HG03097 (cell line): ENCODE data around the gene AP5Z1.

Source experiments
- ATAC-seq: cut with Tn5 transposase; IDR thresholded peaks from one replicate; pipeline ENCODE4 v1.9.1; 2021; ENCODE audit not compliant: unreplicated experiment, low FRiP score

The AP5Z1 gene

GRCh38 chr7:4819560-4820404 lies 44.4 kb downstream of the AP5Z1 start:
- no peak for ATAC-seq

- no peak for ATAC-seq
These were observed 45.1 kb downstream of the AP5Z1 start for GRCh38 chr7:4820405-4820966.

- no peak for ATAC-seq
These were observed 45.6 kb downstream of the AP5Z1 start for GRCh38 chr7:4820967-4821471.

GRCh38 chr7:4822677-4823076 lies 47.3 kb downstream of the AP5Z1 start:
- no peak for ATAC-seq

GRCh38 chr7:4823441-4824119 lies 48.2 kb downstream of the AP5Z1 start:
- ATAC-seq = no peak

- ATAC-seq = no peak
These were observed 48.8 kb downstream of the AP5Z1 start for GRCh38 chr7:4824120-4824775.

- no peak for ATAC-seq
These were observed 49.7 kb downstream of the AP5Z1 start for GRCh38 chr7:4825081-4825480.

- ATAC-seq = no peak
These were observed 53.4 kb downstream of the AP5Z1 start for GRCh38 chr7:4828720-4829383.

GRCh38 chr7:4830176-4830575 lies 54.8 kb downstream of the AP5Z1 start:
- no peak for ATAC-seq

GRCh38 chr7:4831723-4832495 lies 56.5 kb downstream of the AP5Z1 start:
- ATAC-seq = no peak

- ATAC-seq = no peak
These were observed 57.3 kb downstream of the AP5Z1 start for GRCh38 chr7:4832711-4833110.

GRCh38 chr7:4833176-4833575 lies 57.8 kb downstream of the AP5Z1 start:
- no peak for ATAC-seq

- no peak for ATAC-seq
These were observed 58.5 kb downstream of the AP5Z1 start for GRCh38 chr7:4833691-4834600.

- no peak for ATAC-seq
These were observed 59.4 kb downstream of the AP5Z1 start for GRCh38 chr7:4834601-4835397.

- no peak for ATAC-seq
These were observed 60.2 kb downstream of the AP5Z1 start for GRCh38 chr7:4835398-4836205.

- no peak for ATAC-seq
These were observed 60.8 kb downstream of the AP5Z1 start for GRCh38 chr7:4836206-4836661.
